Measurements from ENCODE around the gene ZNF800. TPM values are rescaled to one million over a fixed set of nuclear protein-coding genes. Genes with fewer than 3 reads are reported as not detected.
"Not testable (repeated sequence)": the region's sequence is repeated elsewhere in the genome, so short reads cannot be mapped to it uniquely, and the experiment has no call there.

Gene ZNF800
- total RNA-seq, 1 experiment from 2014 or later, result 25.7 TPM

- TF ChIP-seq CTCF (conservative IDR thresholded peaks at IDR 0.05; ENCODE audit: low read depth, low read length) (no peak), EZH2 (IDR thresholded peaks at IDR 0.05; ENCODE audit: borderline replicate concordance, low read depth, low read length, poor library complexity, severe bottlenecking) (no peak)
- intact Hi-C loops (cut with micrococcal nuclease; ENCODE audit: unreplicated experiment), result no loop called here
- no peaks in the 10 kb centered on the region for H3K9me3 ChIP-seq (ENCODE audit: low read depth, low read length, poor library complexity, severe bottlenecking)
- H3K4me1 ChIP-seq (ENCODE audit: insufficient read depth, low read length, poor library complexity, severe bottlenecking), result no peaks in the 10 kb centered on the region
- no peak overlapping the region for H3K4me3 ChIP-seq (ENCODE audit: low read depth, low read length, poor library complexity, severe bottlenecking)
- POLR2A ChIA-PET (ENCODE audit: low non-redundant PET), result no interaction called here
- CTCF ChIA-PET, result interaction anchor here (0.9 kb wide), 1 partner anchor 10 kb away, joined by 4 read pairs; no protein-coding TSS in a partner anchor
- no TSS peak for BruUV-seq (replicated peaks)
- H3K27me3 ChIP-seq (replicated peaks; ENCODE audit: insufficient read depth, low read depth, low read length, poor library complexity), result no peaks in the 10 kb centered on the region
- peak; percentile 50 for DNase-seq (ENCODE audit: low spot score)
- H3K36me3 ChIP-seq (ENCODE audit: insufficient read depth, low read length, poor library complexity, severe bottlenecking), result no peaks in the 10 kb centered on the region
- no peak overlapping the region for H3K27ac ChIP-seq (ENCODE audit: low read depth, low read length, poor library complexity, severe bottlenecking)
Observed at GRCh38 chr7:127437837-127438236, 45.3 kb upstream of the ZNF800 start.

GRCh38 chr7:127437241-127437640 is 44.7 kb upstream of the ZNF800 start:
- Histone ChIP-seq H3K36me3 (ENCODE audit: insufficient read depth, low read length, poor library complexity, severe bottlenecking) (no peaks in the 10 kb centered on the region), H3K27ac (ENCODE audit: low read depth, low read length, poor library complexity, severe bottlenecking) (no peak overlapping the region), H3K27me3 (replicated peaks; ENCODE audit: insufficient read depth, low read depth, low read length, poor library complexity) (no peaks in the 10 kb centered on the region), H3K4me3 (ENCODE audit: low read depth, low read length, poor library complexity, severe bottlenecking) (no peak overlapping the region), H3K4me1 (ENCODE audit: insufficient read depth, low read length, poor library complexity, severe bottlenecking) (no peaks in the 10 kb centered on the region), H3K9me3 (ENCODE audit: low read depth, low read length, poor library complexity, severe bottlenecking) (no peaks in the 10 kb centered on the region)
- ChIA-PET POLR2A (ENCODE audit: low non-redundant PET) (no interaction called here), CTCF (no interaction called here)
- DNase-seq (ENCODE audit: low spot score), result no peak
- intact Hi-C loops (cut with micrococcal nuclease; ENCODE audit: unreplicated experiment), result no loop called here
- TF ChIP-seq CTCF (conservative IDR thresholded peaks at IDR 0.05; ENCODE audit: low read depth, low read length) (no peak), EZH2 (IDR thresholded peaks at IDR 0.05; ENCODE audit: borderline replicate concordance, low read depth, low read length, poor library complexity, severe bottlenecking) (no peak)
- no TSS peak for BruUV-seq (replicated peaks)

GRCh38 chr7:127429281-127429680 is 36.8 kb upstream of the ZNF800 start:
- intact Hi-C loops (cut with micrococcal nuclease; ENCODE audit: unreplicated experiment); H3K27ac ChIP-seq (ENCODE audit: low read depth, low read length, poor library complexity, severe bottlenecking); H3K4me3 ChIP-seq (ENCODE audit: low read depth, low read length, poor library complexity, severe bottlenecking); H3K27me3 ChIP-seq (replicated peaks; ENCODE audit: insufficient read depth, low read depth, low read length, poor library complexity); H3K9me3 ChIP-seq (ENCODE audit: low read depth, low read length, poor library complexity, severe bottlenecking); H3K4me1 ChIP-seq (ENCODE audit: insufficient read depth, low read length, poor library complexity, severe bottlenecking); BruUV-seq (replicated peaks); POLR2A ChIA-PET (ENCODE audit: low non-redundant PET); DNase-seq (ENCODE audit: low spot score); H3K36me3 ChIP-seq (ENCODE audit: insufficient read depth, low read length, poor library complexity, severe bottlenecking); CTCF ChIA-PET: not testable (repeated sequence)

GRCh38 chr7:127419196-127419595 is 26.7 kb upstream of the ZNF800 start:
- ChIA-PET POLR2A (ENCODE audit: low non-redundant PET) (no interaction called here), CTCF (no interaction called here)
- intact Hi-C loops (cut with micrococcal nuclease; ENCODE audit: unreplicated experiment), result no loop called here
- Histone ChIP-seq H3K9me3 (ENCODE audit: low read depth, low read length, poor library complexity, severe bottlenecking) (no peaks in the 10 kb centered on the region), H3K27me3 (replicated peaks; ENCODE audit: insufficient read depth, low read depth, low read length, poor library complexity) (no peaks in the 10 kb centered on the region), H3K27ac (ENCODE audit: low read depth, low read length, poor library complexity, severe bottlenecking) (no peak overlapping the region), H3K36me3 (ENCODE audit: insufficient read depth, low read length, poor library complexity, severe bottlenecking) (no peaks in the 10 kb centered on the region), H3K4me3 (ENCODE audit: low read depth, low read length, poor library complexity, severe bottlenecking) (no peak overlapping the region), H3K4me1 (ENCODE audit: insufficient read depth, low read length, poor library complexity, severe bottlenecking) (no peaks in the 10 kb centered on the region)
- DNase-seq (ENCODE audit: low spot score), result no peak
- no TSS peak for BruUV-seq (replicated peaks)
- TF ChIP-seq CTCF (conservative IDR thresholded peaks at IDR 0.05; ENCODE audit: low read depth, low read length), result no peak
- no peak for TF ChIP-seq EZH2 (IDR thresholded peaks at IDR 0.05; ENCODE audit: borderline replicate concordance, low read depth, low read length, poor library complexity, severe bottlenecking)

All from A673 (cell line).